ENCODE data around the gene SLAMF9. TPM values are rescaled to one million over a fixed set of nuclear protein-coding genes. Genes with fewer than 3 reads are reported as not detected.

Gene SLAMF9
- total RNA-seq (ENCODE audit: insufficient read depth, low replicate concordance) = 1.9 TPM

DNA sequence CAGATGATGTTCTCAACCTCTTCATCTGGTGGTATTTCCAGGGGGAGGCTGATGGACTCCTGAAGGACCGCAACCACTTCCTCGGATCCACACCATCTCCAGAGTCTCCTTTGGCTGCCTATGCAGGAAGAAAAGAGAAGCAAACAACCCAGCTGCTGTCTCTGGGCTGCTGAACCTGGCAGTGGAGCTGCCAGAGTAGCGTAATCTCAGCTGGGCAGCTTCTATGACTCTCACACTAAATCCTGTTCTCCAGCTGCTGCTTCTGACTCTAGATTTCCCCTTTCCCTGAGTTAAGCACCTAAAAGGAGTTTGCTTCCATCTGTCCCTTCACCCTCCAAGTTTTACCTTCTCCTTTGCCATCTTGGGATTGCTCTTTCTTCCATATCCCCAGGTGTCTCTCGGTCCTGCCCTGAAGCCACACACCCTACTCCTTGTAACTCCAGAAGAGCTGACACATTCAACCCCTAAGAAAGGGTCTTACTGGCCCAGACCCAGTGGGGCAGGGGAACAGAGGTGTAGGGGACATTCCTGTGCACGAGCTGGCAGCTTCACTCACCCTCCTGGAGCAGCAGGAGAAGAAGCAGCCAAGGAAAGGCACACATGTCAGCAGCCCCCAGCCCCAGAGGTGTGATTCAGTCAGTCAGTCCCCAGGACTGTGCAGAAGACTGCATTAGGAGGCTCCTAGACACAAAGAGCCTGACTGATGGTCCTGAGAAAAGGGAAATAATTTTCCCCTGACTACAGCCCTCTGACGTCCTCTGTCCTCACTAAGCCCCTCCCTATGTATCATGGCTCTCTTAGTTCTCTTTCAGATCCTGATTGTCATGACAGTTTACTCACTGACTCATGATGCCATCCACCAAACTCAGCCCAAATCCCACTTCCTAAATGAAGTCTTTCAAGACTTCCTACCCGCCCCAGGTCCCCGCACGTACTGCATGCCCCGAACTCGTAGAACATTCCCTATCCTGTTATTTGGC, at the start of gene SLAMF9:
Gene SLAMF9 (minus strand): TSS at position 702 of the 980 bp plus-strand sequence. CDS start 100 bp downstream, at position 602.
- peak; percentile 46 for DNase-seq (ENCODE audit: low spot score)

DNA sequence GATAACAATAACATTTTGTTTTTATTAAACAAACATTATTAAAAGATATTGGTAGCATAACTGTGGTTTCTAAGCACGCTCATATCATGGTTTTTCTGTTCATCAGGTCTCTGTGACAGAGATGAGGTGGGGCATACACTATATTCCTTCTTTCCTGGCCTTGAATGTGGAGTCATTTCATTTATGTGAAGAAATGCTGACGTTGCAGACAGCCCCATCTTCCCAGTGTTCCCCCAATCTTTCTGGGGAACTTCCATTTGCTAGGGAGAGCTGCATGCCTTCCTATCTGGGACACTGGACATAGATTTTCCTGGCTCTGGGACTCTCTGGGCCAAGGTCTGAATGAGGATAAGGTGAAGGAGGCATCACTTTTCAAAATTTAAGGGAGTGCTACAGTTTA, 47.4 kb upstream of the SLAMF9 start:
- no peak for DNase-seq (ENCODE audit: low spot score)

DNA sequence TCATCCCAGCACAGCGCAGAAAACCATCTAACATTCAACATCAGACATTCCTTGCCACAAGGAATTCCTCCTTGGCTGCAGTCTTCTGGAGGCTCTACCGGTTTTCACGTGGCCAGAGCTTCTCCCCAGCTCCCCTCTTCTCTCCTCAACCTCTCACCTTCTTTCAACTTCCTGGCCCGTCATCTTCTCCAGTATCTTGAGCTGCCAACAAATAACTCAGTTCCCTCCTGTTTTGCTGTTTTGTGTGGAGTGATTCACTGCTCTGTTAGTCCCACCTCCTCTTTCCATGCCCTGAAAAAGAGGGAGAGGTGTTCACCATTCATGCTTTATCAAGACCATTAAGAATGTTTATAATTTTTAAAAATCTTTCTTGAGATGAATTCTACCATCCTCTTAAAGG, 45.2 kb upstream of the SLAMF9 start:
- DNase-seq (ENCODE audit: low spot score) = no peak

DNA sequence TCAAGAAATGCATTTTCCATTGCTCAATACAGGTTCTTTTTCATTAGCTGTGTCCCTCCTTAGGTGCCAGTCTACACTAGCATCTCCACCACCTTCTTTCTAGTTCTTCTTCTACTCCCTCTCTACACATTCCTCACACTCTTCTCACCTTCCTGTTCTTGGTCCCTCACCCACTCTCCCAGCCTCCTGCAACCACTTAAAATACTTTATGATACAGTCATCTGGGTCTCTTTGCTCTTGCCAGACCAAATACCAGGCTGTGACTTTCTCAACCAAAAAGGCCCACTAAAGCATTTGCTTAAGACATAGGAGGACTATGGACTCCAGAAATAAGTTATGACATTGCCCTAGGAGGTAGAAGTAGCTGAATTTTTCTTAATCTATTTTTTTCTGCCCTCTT, 42.6 kb upstream of the SLAMF9 start:
- DNase-seq (ENCODE audit: low spot score) = no peak

DNA sequence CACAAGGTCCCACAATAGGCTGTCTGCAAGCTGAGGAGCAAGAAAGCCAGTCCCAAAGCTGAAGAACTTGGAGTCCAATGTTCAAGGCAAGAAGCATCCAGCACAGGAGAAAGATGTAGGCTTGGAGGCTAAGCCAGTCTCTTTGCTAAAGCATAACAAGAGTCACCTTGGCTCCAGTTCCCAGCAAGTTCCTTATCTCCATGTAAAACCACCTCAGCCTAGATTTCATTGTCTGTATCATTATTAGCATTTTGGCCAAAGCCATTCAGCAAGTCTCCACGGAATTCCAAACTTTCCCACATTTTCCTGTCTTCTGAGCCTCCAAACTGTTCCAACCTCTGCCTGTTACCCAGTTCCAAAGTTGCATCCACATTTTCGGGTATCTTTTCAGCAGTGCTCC, 40.9 kb upstream of the SLAMF9 start:
- no peak for DNase-seq (ENCODE audit: low spot score)

DNA sequence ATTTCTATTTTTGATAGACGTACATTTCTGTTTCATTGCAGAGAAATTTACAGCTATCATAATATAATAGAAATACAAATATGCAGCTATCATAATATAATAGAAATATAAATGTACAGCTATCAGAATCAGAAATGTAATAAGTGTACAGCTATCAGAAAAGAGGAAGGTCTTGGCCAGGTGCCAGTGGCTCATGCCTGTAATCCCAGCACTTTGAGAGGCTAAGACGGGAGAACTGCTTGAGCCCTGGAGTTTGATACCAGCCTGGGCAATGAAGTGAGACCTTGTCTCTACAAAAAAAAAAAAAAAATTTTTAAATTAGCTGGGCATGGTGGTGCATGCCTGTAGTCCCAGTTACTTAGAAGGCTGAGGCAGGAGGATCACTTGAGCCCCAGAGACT, 39.9 kb upstream of the SLAMF9 start:
- DNase-seq (ENCODE audit: low spot score) = no peak

DNA sequence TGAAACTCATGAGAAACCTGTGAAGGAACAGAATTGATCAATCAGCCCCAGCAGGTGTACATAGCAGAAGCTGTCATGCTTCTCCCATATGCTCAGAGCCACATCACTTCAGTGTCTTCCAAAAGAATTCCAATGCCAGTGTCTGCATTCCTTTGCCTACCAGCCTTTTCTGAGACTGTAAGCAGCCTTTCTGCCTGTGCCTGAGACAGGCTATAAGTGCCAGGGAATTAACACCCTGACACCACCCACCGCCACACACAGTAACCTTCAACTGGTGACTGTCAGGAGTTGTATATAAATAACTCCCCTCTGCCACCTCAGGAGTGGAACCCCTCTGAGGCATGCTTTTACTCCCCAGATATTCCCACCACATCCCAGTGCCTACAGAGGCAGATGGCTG, 38.1 kb upstream of the SLAMF9 start:
- DNase-seq (ENCODE audit: low spot score) = no peak

DNA sequence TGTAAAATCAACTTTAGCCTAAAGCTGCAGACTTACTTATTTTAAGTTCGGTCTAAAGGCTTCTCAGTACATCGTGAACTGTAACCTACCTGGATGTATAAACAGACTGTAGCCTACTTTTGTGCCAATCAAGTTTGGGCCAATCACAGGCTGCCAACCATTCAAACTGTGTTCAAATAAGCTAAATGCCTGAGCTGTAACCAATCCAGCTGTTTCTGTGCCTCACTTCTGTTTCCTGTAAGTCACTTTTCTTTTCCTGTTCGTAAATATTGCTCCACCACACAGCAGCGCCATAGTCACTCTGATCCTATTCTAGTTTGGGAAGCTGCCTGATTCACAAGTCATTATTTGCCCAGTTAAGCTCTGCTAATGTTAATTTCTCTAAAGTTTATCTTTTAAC, 37.5 kb upstream of the SLAMF9 start:
- no peak for DNase-seq (ENCODE audit: low spot score)

DNA sequence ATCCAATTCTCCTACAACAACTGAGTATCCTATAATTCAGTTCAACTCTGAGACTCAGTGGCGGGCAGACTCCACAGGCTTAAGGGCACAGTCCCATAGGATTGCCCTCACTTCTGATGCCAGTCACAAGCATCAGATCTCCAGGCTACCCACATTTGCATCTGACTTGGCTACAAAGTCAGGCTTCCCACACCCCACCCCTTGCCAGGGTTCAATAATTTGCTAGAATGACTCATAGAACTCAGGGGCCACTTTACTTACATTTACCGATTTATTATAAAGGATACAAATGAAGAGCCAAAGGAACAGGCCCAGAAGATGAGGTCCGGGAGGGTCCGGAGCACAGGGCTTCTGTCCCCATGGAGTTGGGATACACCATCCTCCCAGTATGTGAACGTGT, 36.0 kb upstream of the SLAMF9 start:
- DNase-seq (ENCODE audit: low spot score) = no peak

DNA sequence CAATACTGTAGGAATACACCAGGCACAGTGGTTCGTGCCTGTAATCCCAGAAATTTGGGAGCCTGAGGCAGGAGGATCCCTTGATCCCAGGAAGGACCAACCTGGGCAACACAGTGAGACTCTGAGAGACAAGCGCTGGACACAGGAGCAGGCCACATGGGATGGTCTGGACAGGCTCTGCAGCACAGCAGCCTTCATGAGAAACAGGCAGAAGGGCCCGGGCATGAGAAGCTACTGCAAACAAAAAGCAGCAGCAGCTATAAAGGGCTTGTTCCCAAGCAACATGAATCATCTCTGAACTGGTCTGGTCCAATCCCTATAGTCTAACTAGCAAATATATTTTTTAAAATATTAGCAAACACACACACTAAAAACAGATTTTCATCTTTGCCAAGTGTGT, 35.5 kb upstream of the SLAMF9 start:
- DNase-seq (ENCODE audit: low spot score) = peak; percentile 64

DNA sequence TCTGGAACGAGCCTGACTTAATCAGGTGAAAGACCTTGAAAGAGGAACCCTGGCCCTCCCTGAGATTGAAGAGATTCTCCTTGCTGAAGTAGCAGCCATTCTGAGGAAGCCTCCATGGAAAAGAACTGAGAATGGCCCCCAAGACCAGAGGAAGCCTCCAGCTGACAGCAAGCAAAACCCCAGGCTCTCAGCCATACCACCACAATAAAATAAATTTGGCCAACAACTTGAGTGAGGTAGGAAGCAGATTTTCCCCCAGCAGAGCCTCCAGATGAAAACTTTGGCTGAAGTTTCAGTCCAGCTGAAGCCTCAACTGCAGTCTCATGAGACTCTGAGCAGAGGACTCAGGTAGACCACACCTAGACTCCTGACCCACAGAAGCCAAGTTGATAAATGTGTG, 34.0 kb upstream of the SLAMF9 start:
- DNase-seq (ENCODE audit: low spot score) = no peak

DNA sequence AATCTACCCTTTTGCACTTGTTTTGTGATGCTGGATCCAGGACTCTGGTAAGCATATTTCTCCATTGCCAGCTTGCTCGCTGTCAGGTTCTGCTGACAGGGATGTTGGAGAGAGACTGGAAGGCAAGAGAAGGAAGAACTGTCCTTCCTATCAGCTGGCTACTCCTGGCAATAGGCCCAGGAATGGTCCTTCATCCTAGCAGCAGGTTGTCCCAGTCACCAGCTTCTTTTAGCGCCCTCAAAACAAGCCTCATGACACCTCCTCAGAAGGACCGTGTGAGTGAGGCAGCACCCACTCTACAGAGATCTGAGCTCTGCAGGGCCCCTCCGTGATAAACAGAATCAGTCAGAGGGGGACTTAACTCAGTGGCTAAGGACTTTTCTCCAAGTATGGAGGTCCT, 33.1 kb upstream of the SLAMF9 start:
- no peak for DNase-seq (ENCODE audit: low spot score)

DNA sequence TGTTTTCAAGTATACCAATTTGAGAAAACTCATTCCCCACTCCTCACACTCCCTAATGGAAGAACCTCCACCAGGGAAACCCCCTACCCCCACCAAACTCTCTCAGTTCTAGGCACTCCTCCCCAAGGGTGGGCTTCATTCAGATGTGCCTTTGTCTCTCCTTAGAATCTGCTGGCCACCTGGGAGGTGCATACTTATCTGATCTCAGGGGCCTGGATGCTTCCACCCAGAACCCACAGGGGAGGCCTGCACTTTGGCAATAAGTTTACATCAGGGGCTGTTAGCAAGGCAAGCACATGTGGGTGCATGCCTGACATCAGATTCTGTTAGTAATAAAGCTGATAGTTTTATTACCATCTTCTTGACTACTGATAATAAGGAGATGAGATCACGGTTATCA, 32.5 kb upstream of the SLAMF9 start:
- DNase-seq (ENCODE audit: low spot score) = no peak

DNA sequence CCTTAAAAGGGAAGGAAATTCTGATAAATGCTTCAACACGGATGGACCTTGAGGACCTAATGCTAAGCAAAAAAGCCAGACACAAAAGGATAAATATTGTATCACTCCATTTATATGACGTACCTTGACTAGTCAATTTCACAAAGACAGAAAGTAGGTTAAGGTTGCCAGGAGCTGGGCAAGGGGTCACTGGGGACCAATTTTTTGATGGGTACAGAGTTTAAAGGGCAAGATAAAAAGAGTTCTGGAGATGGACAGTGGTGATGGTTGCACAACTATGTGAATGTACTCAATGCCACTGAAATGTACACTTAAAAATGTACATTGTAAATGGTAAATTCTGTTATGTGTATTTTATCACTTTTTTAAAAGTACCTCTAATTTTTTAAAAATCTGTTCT, 32.1 kb upstream of the SLAMF9 start:
- DNase-seq (ENCODE audit: low spot score) = no peak

DNA sequence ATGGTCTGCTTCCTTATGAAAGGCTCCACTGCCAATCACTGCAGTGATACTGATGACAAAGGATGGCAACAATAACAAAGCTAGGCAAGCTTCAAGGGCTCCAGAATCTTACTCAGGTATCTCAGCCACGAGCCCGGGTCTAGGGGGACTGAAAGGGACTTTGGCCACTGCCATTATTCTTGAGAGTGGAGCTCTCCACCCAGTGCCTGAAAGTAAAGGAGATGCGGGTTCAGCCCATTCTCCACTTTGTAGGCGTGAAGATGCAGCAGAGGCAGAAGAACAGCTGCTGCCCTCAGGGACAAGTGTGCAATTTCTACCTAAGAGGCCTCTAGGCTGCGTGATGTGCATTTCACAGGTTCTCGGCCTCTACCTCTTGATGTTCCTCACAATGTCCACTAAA, 31.4 kb upstream of the SLAMF9 start:
- no peak for DNase-seq (ENCODE audit: low spot score)

DNA sequence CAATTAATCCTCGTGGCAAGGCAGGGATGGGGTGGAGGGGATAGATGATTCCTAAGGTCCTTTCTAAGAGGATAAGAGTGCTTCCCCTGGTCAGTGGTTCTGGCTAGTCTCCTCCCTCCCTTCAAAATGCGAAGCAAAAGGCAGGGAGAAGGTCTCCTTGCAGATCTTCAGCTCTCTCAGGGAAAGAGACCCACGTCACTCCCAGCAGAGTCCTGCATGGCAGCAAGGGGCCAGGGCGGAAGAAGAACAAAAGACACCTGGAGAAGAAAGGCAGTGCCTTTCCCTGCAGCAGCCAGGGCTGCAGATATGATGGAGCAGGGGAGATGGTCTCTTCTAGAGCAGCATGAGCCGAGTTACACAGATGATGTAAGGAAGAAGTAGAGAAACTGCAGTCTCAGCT, 29.6 kb upstream of the SLAMF9 start:
- no peak for DNase-seq (ENCODE audit: low spot score)

DNA sequence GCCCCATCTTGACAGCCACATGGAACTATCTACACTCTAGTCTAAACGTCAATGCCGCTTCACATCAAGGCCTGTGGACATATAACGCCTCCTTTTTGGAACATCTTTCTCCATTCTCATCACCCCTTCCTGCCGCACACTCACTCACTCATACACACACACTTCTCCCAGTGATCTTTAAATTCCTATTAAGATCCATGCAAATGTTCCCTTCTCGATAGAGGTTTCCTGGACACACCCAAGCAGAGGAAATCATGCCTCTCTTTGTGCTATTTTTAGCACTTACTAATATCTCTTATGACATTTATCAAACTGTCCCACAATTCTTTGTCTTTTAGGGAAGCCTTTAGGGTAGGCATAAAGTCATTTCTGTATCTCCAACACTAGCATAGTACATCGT, 28.2 kb upstream of the SLAMF9 start:
- no peak for DNase-seq (ENCODE audit: low spot score)

DNA sequence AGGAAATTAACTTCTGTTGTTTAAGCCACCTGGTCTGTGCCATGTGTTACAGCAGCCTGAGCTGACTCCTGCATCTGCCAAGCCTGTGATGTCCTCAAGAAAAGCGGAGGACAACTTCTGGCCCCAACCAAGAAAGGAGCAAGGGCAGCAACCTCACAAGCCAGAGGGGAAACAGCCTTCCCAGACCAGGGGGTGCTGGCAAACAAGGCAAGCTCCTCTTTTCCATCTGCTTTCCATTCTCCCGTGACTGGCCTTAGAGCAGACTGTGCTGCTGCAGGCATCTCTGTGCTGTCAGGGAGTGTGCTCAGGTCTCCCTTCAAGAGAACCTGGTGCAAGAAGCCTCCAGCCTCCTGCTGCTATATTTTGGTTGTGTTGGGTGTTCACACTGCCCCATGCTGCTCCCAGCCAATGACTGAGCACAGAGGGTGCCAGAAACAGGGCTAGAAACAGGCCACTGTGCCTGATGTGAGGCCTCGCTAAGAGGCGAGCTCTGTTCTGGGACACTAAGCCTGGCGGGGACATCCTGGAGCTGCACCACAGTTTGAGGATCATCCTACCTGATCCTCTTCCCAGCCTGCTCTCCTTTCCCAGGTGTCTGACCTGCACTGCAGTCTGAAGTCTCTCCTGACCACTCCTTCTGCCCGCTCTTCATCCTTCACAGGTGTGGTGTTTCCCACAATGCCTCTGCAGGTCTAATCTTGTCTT, 27.5 kb upstream of the SLAMF9 start:
- DNase-seq (ENCODE audit: low spot score) = no peak

DNA sequence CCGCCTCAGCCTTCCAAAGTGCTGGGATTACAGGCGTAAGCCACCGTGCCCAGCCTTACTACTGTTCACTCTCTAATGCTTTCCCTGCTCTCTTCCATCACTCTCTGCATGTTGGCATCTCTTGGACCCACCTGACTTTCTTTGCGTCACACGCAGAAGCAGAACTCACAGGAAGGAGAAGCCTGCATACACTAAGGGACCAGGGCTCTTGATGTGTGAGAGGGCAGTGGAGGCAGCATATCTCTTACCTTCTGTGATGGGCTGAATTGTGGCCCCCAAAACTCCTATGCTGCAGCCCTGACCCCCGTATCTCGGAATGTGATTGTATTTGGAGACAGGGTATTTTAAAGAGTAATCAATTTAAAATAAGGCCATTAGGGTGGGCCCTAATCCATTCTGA, 26.7 kb upstream of the SLAMF9 start:
- DNase-seq (ENCODE audit: low spot score) = no peak

DNA sequence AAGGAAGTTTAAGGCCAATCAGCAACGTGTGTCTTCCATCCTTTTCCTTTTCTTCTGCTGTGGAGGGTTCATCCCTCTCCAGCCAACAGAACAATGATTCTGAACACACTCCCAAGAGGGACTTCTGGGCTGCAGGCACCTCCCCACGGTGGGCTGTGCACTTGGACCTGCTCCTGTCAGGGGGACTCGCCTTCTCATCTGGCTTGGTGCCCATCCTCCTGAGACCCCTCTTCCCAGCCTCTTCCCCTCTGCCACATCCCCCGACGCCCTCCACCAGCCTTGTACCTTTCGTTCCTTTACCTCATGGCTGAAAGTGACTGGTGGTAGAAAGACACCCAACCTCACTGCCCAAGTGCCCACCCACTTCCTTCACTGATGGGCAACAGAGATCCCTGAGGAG, 26.0 kb upstream of the SLAMF9 start:
- no peak for DNase-seq (ENCODE audit: low spot score)

DNA sequence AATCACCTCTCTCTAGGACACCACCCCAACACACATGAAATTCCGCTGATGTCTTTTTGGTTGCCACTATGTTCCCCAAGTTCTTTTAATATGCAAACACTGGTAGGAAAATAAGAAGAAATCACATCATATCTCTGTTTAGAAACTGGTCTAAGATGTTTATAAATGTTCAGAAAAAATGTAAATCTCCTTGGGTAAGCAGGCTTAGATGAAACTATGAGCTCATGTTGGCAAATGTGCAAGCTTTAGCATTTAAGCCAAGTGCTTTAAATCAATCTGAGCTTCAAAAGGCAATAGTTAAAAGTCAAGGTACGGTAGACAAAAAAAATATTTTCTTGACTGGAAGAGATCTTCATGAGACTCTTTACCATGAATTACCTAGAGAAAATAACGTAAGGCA, 25.2 kb upstream of the SLAMF9 start:
- DNase-seq (ENCODE audit: low spot score) = peak; percentile 83

DNA sequence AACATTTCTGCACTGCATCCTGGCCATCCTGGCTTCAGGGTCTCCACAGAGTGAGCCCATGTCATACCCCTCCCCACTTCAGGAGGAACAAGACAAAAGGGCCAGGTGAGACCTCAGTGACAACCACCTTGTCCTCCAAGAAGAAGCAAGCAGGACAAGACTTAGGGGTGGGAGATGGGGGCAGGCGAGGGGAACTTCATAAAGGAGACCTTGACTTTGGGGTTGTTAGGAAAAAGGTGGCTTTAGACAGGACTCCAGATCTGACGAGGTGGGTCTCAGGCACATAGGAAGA, 24.0 kb upstream of the SLAMF9 start:
- no peak for DNase-seq (ENCODE audit: low spot score)

All from umbilical cord (tissue), 2 donors.